Neutrophil (primary cell): ENCODE measurements around the gene MCTP1.

Experiments used
- H3K27ac ChIP-seq: fragments of 200-600 bp; sonication (generic); 2 replicates; pipeline ENCODE4 v1.5.1; 2016; ENCODE audit warnings: mild to moderate bottlenecking, moderate library complexity
- H3K27me3 ChIP-seq: fragments of 200-600 bp; sonication (generic); 2 replicates; pipeline ENCODE4 v1.6.0; 2016; ENCODE audit warnings: mild to moderate bottlenecking
- H3K36me3 ChIP-seq: fragments of 200-600 bp; sonication (generic); 2 replicates; pipeline ENCODE4 v1.5.1; 2017
- H3K4me1 ChIP-seq, 2 experiments: fragments of 200-600 bp in 1 of 2; sonication (generic) in 1 of 2; 1 replicate in 1 of 2; 2 replicates in 1 of 2; pipeline versions ENCODE4 v1.5.1 to v1.6.1; 2013 to 2016; ENCODE audit warnings: low read depth in 1 of 2, low read length in 1 of 2, mild to moderate bottlenecking in 1 of 2, moderate library complexity in 1 of 2; ENCODE audit not compliant: control insufficient read depth in 1 of 2, insufficient read depth in 1 of 2
- H3K4me3 ChIP-seq, 2 experiments: fragments of 200-600 bp in 1 of 2; sonication (generic) in 1 of 2; 1 replicate in 1 of 2; 2 replicates in 1 of 2; pipeline ENCODE4 v1.5.1; 2013 to 2016; ENCODE audit warnings: low read depth in 1 of 2, low read length in 1 of 2, mild to moderate bottlenecking in 1 of 2, moderate library complexity in 1 of 2
- H3K9me3 ChIP-seq: fragments of 200-600 bp; sonication (generic); 2 replicates; pipeline ENCODE4 v1.5.1; 2016
- TF ChIP-seq, protein P1 (sequence below): fragments of 200-600 bp; sonication (generic); IDR thresholded peaks from 2 replicates; pipeline ENCODE4 v1.5.1; 2016; ENCODE audit warnings: antibody characterized with exemption

Gene MCTP1

DNA sequence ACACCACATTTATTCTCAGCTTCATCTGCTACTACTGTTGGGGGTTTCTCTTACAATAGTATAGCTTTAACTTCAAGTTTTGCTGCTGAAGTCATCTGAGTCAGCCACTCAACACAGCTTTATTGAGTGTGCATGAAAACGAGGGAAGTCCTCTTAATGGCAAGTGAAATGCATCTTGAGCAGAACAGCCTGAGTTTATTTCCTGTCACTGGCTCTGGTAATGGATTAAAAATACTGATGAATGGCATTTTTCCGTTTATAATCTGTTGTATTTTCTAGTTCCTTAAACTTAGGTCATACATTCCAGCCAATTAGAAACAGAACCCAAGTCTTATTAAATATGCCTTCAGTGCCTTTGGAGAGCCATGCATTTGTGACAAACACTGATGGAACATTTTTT is 427.8 kb downstream of the MCTP1 start:
- Histone ChIP-seq H3K36me3 (peaks cover 41% of the 10 kb centered on the region), H3K9me3 (no peaks in the 10 kb centered on the region), H3K4me1 (no peaks in the 10 kb centered on the region), H3K4me3 (no peak overlapping the region), H3K27ac (no peak overlapping the region), H3K27me3 (no peaks in the 10 kb centered on the region)
- TF ChIP-seq, protein P1, sequence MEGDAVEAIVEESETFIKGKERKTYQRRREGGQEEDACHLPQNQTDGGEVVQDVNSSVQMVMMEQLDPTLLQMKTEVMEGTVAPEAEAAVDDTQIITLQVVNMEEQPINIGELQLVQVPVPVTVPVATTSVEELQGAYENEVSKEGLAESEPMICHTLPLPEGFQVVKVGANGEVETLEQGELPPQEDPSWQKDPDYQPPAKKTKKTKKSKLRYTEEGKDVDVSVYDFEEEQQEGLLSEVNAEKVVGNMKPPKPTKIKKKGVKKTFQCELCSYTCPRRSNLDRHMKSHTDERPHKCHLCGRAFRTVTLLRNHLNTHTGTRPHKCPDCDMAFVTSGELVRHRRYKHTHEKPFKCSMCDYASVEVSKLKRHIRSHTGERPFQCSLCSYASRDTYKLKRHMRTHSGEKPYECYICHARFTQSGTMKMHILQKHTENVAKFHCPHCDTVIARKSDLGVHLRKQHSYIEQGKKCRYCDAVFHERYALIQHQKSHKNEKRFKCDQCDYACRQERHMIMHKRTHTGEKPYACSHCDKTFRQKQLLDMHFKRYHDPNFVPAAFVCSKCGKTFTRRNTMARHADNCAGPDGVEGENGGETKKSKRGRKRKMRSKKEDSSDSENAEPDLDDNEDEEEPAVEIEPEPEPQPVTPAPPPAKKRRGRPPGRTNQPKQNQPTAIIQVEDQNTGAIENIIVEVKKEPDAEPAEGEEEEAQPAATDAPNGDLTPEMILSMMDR, result no peak

DNA sequence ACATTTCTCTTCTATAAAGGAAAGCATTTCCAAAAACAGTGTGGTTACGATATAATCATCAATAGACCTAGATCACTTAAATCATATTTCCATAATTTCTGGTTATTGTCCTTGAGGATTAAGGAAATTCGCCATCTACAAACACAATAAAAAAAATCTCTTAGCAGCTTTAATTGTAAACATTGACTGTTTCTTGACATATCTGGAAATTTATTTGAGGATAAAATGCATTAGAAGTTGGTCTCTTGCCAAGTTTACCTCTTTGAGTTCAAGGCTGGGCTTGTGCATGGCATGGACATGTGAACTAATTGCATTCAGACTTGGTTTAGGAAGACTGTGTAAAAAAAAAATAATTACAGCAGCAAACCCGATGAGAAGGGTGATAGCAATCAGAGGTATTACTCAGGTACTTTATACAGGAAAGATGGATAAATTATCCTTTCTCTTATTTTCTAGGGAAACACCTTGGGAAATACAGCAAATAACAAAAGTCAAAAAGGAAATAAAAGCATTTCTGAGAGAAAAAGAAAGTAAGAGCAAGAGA is 428.6 kb downstream of the MCTP1 start:
- H3K4me1 ChIP-seq, result no peaks in the 10 kb centered on the region

DNA sequence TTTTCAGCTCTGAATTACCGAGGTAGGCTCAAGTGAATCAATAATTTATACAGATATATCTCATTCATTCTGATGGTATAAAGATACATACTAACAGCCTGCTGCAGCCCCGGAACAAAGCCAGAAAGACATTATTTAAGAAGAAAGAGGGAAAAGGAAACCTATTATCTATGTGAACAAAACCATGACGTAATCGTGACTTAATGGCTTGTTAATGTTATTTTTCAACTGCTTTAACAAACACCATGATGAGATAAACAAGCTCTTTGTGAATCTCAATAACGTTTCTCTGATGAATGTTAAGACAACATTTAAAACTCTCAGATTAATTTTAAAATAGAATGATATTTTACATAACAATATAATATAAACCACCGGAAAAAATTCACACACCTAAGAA is 429.4 kb downstream of the MCTP1 start:
- no peak overlapping the region for H3K4me3 ChIP-seq
- peaks cover 40% of the 10 kb centered on the region for H3K36me3 ChIP-seq
- no peak overlapping the region for H3K27ac ChIP-seq
- no peaks in the 10 kb centered on the region for H3K9me3 ChIP-seq
- TF ChIP-seq, protein P1, result no peak
- no peaks in the 10 kb centered on the region for H3K4me1 ChIP-seq
- H3K27me3 ChIP-seq, result no peaks in the 10 kb centered on the region

More for the DNA sequence above, 428.6 kb downstream of the MCTP1 start:
- TF ChIP-seq, protein P1, result no peak
- H3K27ac ChIP-seq, result no peak overlapping the region
- no peaks in the 10 kb centered on the region for H3K27me3 ChIP-seq
- no peaks in the 10 kb centered on the region for H3K9me3 ChIP-seq
- no peak overlapping the region for H3K4me3 ChIP-seq
- peaks cover 41% of the 10 kb centered on the region for H3K36me3 ChIP-seq

DNA sequence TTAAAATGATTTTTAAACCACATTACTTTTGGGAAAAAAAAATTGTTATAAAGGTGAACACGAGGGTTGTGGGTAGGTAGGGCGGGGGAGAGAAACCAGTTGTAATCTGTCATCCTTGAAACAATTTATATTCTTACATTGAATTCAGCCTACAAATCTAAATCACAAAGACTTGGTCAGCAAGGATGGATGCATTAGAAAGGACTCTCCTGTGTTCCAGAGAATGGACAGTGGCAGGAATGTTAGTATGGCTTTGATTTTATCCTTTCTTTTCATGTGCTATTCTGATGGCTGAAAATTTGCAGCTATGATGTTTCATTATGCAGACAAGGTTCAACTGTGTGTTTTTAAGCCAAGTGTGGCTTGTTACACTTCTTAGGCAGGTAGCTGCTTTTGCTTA is 431.8 kb downstream of the MCTP1 start:
- no peaks in the 10 kb centered on the region for H3K27me3 ChIP-seq
- no peak overlapping the region for H3K27ac ChIP-seq
- TF ChIP-seq, protein P1, result no peak
- H3K36me3 ChIP-seq, result peaks cover 30% of the 10 kb centered on the region
- no peaks in the 10 kb centered on the region for H3K9me3 ChIP-seq
- no peak overlapping the region for H3K4me3 ChIP-seq
- H3K4me1 ChIP-seq, result no peaks in the 10 kb centered on the region

DNA sequence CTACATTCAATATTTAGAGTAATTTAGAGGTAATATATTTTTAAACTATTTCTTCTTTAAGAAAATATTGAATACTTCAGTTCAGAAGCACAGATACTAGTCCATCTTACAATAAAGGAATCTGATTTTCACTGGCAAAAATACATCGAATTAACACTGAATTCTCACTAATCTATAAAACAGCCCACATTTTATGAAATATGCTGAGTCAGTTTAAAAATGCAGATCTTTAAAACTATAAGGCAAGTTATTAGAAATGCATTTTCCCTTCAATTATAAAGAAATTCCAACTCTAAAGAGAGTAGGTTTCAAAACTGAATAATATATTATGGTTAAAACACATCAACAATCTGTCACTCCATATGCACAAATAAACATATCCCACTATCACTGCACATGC is 433.9 kb downstream of the MCTP1 start:
- Histone ChIP-seq H3K36me3 (peaks cover 43% of the 10 kb centered on the region), H3K9me3 (no peaks in the 10 kb centered on the region), H3K27me3 (no peaks in the 10 kb centered on the region), H3K4me1 (no peaks in the 10 kb centered on the region), H3K27ac (no peak overlapping the region), H3K4me3 (no peak overlapping the region)
- TF ChIP-seq, protein P1, result no peak
